Measurements from ENCODE around the gene HOXC13.

Gene HOXC13

GRCh38 chr12:53939141-53940108 is 794 bp downstream of the HOXC13 start:
- DNase-seq: no peak

GRCh38 chr12:53940443-53941014 is 1.9 kb downstream of the HOXC13 start:
- DNase-seq: no peak

GRCh38 chr12:53941187-53941586 is 2.6 kb downstream of the HOXC13 start:
- no peak for DNase-seq

GRCh38 chr12:53941750-53942149 is 3.1 kb downstream of the HOXC13 start:
- DNase-seq: no peak

- DNase-seq: no peak
These were observed 3.9 kb downstream of the HOXC13 start for GRCh38 chr12:53942467-53942997.

- DNase-seq: no peak
These were observed 5.6 kb downstream of the HOXC13 start for GRCh38 chr12:53944209-53944608.

GRCh38 chr12:53944907-53945847 is 6.5 kb downstream of the HOXC13 start:
- DNase-seq: no peak

- DNase-seq: no peak
These were observed 9.1 kb downstream of the HOXC13 start for GRCh38 chr12:53947743-53948142.

- DNase-seq: no peak
These were observed 10.3 kb downstream of the HOXC13 start for GRCh38 chr12:53948650-53949593.

GRCh38 chr12:53949631-53950436 is 11.2 kb downstream of the HOXC13 start:
- DNase-seq: no peak

- no peak for DNase-seq
These were observed 11.8 kb downstream of the HOXC13 start for GRCh38 chr12:53950437-53950773.

- DNase-seq: no peak
These were observed 12.4 kb downstream of the HOXC13 start for GRCh38 chr12:53950789-53951576.

GRCh38 chr12:53951577-53952334 is 13.1 kb downstream of the HOXC13 start:
- DNase-seq: no peak

- no peak for DNase-seq
These were observed 13.7 kb downstream of the HOXC13 start for GRCh38 chr12:53952335-53952694.

- no peak for DNase-seq
These were observed 14.5 kb downstream of the HOXC13 start for GRCh38 chr12:53952871-53953734.

- no peak for DNase-seq
These were observed 15.4 kb downstream of the HOXC13 start for GRCh38 chr12:53953831-53954693.

GRCh38 chr12:53954694-53955035 is 16.0 kb downstream of the HOXC13 start, which contains the start of gene HOXC12:
Gene HOXC12, plus strand, starts transcription at chr12:53954903. Its CDS starts 27 bp downstream, at chr12:53954930.
- DNase-seq: no peak

All from NCI-H526 (cell line).